K562 (cell line): Measurements from ENCODE around the gene EID2. TPM values are rescaled to one million over a fixed set of nuclear protein-coding genes. Genes with fewer than 3 reads are reported as not detected.

Source experiments
- ATAC-seq: fragments of 200-7000 bp; cut with Tn5 transposase; 3 replicates; pipeline ENCODE4 v1.9.1; 2020; ENCODE audit warnings: moderate library complexity
- BruUV-seq: library from RNA; stranded (reverse); fragments of 400-500 nt; replicated peaks from 2 replicates; lab custom pipeline; 2021; lab: Mats Ljungman, UMichigan
- CTCF ChIA-PET: fragments of 300-600 bp; formaldehyde crosslinking; extraction: SDS; loops from one replicate; lab custom pipeline; 2021; ENCODE audit warnings: low intra/inter-chr PET ratio; lab: Yijun Ruan, JAX
- POLR2A ChIA-PET: fragments of 300-600, 350-650 bp; sonication (Branson Sonifier 250); formaldehyde crosslinking; extraction: SDS; loops from one replicate; lab custom pipeline; 2021; ENCODE audit warnings: antibody characterized with exemption, inconsistent platforms; lab: Yijun Ruan, JAX
- DNase-seq, 4 experiments: peaks; one replicate each; pipeline versions ENCODE4 v3.0.0 to v3.0.0-alpha.2; 2011 to 2018; ENCODE audit warnings: low spot score in 3 of 4, mixed read lengths in 3 of 4; ENCODE audit errors: extremely low read depth in 1 of 4
- FAIRE-seq: peaks from 2 replicates; lab custom pipeline; 2011; peaks lifted over from hg19 to GRCh38; lab: Jason Lieb, UNC
- H2AFZ ChIP-seq: 2 replicates; pipeline ENCODE4 v1.6.0; 2011; ENCODE audit warnings: low read depth, low read length, control low read depth, inconsistent platforms
- H3K27ac ChIP-seq: fragments of 200-600 bp; 3 replicates; pipeline ENCODE4 v1.8.0; 2011; ENCODE audit warnings: low read depth, mild to moderate bottlenecking, control low read depth, inconsistent platforms, low read length, moderate library complexity, mixed read lengths; ENCODE audit errors: extremely low read depth
- H3K27me3 ChIP-seq, 2 experiments: fragments of 300-600 bp in 1 of 2; 2 replicates in 1 of 2; 3 replicates in 1 of 2; pipeline versions ENCODE4 v1.6.0 to v1.8.0; 2011; ENCODE audit warnings: inconsistent platforms in 2 of 2, low read length in 2 of 2, mild to moderate bottlenecking in 1 of 2, mixed read lengths in 1 of 2, moderate library complexity in 1 of 2; ENCODE audit not compliant: control insufficient read depth in 2 of 2, insufficient read depth in 2 of 2
- H3K36me3 ChIP-seq: fragments of 300-600 bp; 3 replicates; pipeline ENCODE4 v1.8.0; 2011; ENCODE audit warnings: mild to moderate bottlenecking, low read length, inconsistent platforms; ENCODE audit not compliant: control insufficient read depth, insufficient read depth
- H3K4me1 ChIP-seq, 2 experiments: fragments of 200-600 bp in 1 of 2; replicated peaks in 1 of 2; 2 replicates in 1 of 2; 3 replicates in 1 of 2; pipeline versions ENCODE4 v1.5.1 to v1.8.0; 2011; ENCODE audit warnings: inconsistent platforms in 2 of 2, low read length in 2 of 2, mild to moderate bottlenecking in 1 of 2, mixed read lengths in 1 of 2, moderate library complexity in 1 of 2; ENCODE audit not compliant: control insufficient read depth in 2 of 2, insufficient read depth in 2 of 2
- H3K4me2 ChIP-seq: 2 replicates; pipeline ENCODE4 v1.6.1; 2011; ENCODE audit warnings: low read length, control low read depth, inconsistent platforms, mixed read lengths; ENCODE audit not compliant: insufficient read depth
- H3K4me3 ChIP-seq: fragments of 200-600 bp; sonication (generic), shearing (Covaris generic); 2 replicates; pipeline ENCODE4 v1.5.1; 2016; ENCODE audit warnings: control low read depth, inconsistent platforms
- H3K79me2 ChIP-seq: fragments of 200-600 bp; 3 replicates; pipeline ENCODE4 v1.8.0; 2011; ENCODE audit warnings: low read length, inconsistent platforms; ENCODE audit not compliant: control insufficient read depth, insufficient read depth
- H3K9ac ChIP-seq, 2 experiments: 2 replicates each; pipeline versions ENCODE4 v1.6.0 to v1.6.1; 2011; ENCODE audit warnings: low read depth in 2 of 2, low read length in 2 of 2, control low read depth in 1 of 2, inconsistent platforms in 1 of 2, mild to moderate bottlenecking in 1 of 2, mixed read lengths in 1 of 2; ENCODE audit not compliant: insufficient read depth in 1 of 2
- H3K9me1 ChIP-seq: one replicate; pipeline ENCODE4 v1.6.0; 2011; ENCODE audit warnings: inconsistent platforms, mild to moderate bottlenecking, low read length, moderate library complexity; ENCODE audit not compliant: control insufficient read depth, insufficient read depth
- H3K9me3 ChIP-seq: replicated peaks from 2 replicates; pipeline ENCODE4 v1.5.1; 2011; ENCODE audit warnings: low read depth, low read length, inconsistent platforms; ENCODE audit not compliant: control insufficient read depth, insufficient read depth
- H4K20me1 ChIP-seq: replicated peaks from 2 replicates; pipeline ENCODE4 v1.6.1; 2011; ENCODE audit warnings: low read length, inconsistent platforms, mixed read lengths; ENCODE audit not compliant: control insufficient read depth, insufficient read depth
- CBFA2T2 ChIP-seq: fragments of 450-650 bp; conservative IDR thresholded peaks from 2 replicates; pipeline ENCODE4 v1.6.1; 2017; ENCODE audit warnings: mild to moderate bottlenecking
- MGA ChIP-seq: fragments of 450-650 bp; IDR thresholded peaks from 2 replicates; pipeline ENCODE4 v1.6.1; 2016; ENCODE audit warnings: mild to moderate bottlenecking, moderate library complexity
- PCBP1 ChIP-seq: fragments of 200-400 bp; formaldehyde crosslinking; IDR thresholded peaks from 2 replicates; pipeline ENCODE4 v1.6.1; 2018; ENCODE audit warnings: mild to moderate bottlenecking, low read depth, low read length; ENCODE audit not compliant: poor library complexity, severe bottlenecking
- PTBP1 ChIP-seq: fragments of 200-400 bp; formaldehyde crosslinking; IDR thresholded peaks from 2 replicates; pipeline ENCODE4 v1.6.1; 2017; ENCODE audit warnings: low read depth, low read length
- TSHZ1 ChIP-seq: fragments of 250-450 bp; sonication (Bioruptor Pico); IDR thresholded peaks from 2 replicates; pipeline ENCODE4 v1.4.0; 2020; ENCODE audit warnings: mild to moderate bottlenecking, moderate library complexity
- ZNF184 ChIP-seq: sonication (generic); formaldehyde crosslinking; IDR thresholded peaks from 2 replicates; pipeline ENCODE4 v1.5.0; 2020; ENCODE audit warnings: missing genetic modification reagents
- WGBS: fragments of 100-300 bp; shearing (Covaris generic); methylation state at CpG from one replicate; pipeline ENCODE4 v1.1.6; 2016; ENCODE audit warnings: low coverage, mixed read lengths; ENCODE audit not compliant: insufficient coverage; ENCODE audit errors: missing lambda C conversion rate; 5-methylcytosine and 5-hydroxymethylcytosine counted together
- in situ Hi-C: fragments of 300-500 bp; cut with MboI; formaldehyde crosslinking; loops from 4 replicates; pipeline ENCODE4 v1.15.0; 2018; ENCODE audit warnings: inconsistent platforms, mixed read lengths
- intact Hi-C: fragments of 100-400 bp; cut with micrococcal nuclease; formaldehyde crosslinking; loops from 2 replicates; pipeline ENCODE4 v1.14.2; 2022
- polyA plus RNA-seq, 8 experiments: library from polyadenylated mRNA; depleted of rRNA in 4 of 8; stranded (reverse) in 5 of 8; unstranded in 3 of 8; fragments of >200 nt; fragmentation: Nextera tagmentation in 2 of 8; fragmentation: Illumina TruSeq in 1 of 8; extraction: Ambion mirVana in 2 of 8; extraction: Trizol in 1 of 8; gene quantifications; 2 replicates each; pipeline versions ENCODE4 v1.2.1 to v1.2.3, GENCODE V29; 2011 to 2014; ENCODE audit warnings: inconsistent platforms in 1 of 8, missing spikeins in 1 of 8
- total RNA-seq, 7 experiments: library from RNA; depleted of rRNA in 6 of 7; stranded (reverse); fragments of >200 nt in 6 of 7; fragmentation: Illumina TruSeq in 2 of 7; extraction: Trizol in 2 of 7; gene quantifications; 2 replicates each; pipeline versions ENCODE4 v1.2.1 to v1.2.3, GENCODE V29; 2011 to 2021; ENCODE audit warnings: low replicate concordance in 1 of 7

The EID2 gene
- total and polyA plus RNA-seq, 9 of the 15 experiments (the other 6 are each of a cell fraction or from before 2014, with no cell fraction given) = 2.5 to 18.5 (median 11.3) TPM

GRCh38 chr19:39499932-39500331 lies 40.0 kb downstream of the EID2 start:
- H3K9me1 ChIP-seq = no peaks in the 10 kb centered on the region
- DNase-seq (no peak), FAIRE-seq (no peak), ATAC-seq (no peak)
- H3K4me2 ChIP-seq = no peak overlapping the region
- POLR2A ChIA-PET = interaction anchor here (0.6 to 0.9 kb wide), 3 partner anchors 14 to 529 kb away, joined by 3 to 4 read pairs (median 3); partner anchors contain the start of gene RPS16
- H3K79me2 ChIP-seq = no peaks in the 10 kb centered on the region
- H3K9me3 ChIP-seq = no peaks in the 10 kb centered on the region
- no TSS peak for BruUV-seq
- peaks cover 10 to 29% of the 10 kb centered on the region in 2 experiments; a peak in 4 of 5 replicates for H3K4me1 ChIP-seq
- intact Hi-C loops (loop anchor here (2.0 to 5.0 kb wide), 2 partner anchors 19 to 172 kb away; partner anchors contain the start of gene TIMM50), in situ Hi-C loops (no loop called here)
- H4K20me1 ChIP-seq = no peaks in the 10 kb centered on the region
- no peak overlapping the region for H3K9ac ChIP-seq
- H3K27ac ChIP-seq = no peak overlapping the region
- WGBS = 44% methylated on average over 6 of the region's 8 CpGs
- no peak overlapping the region for H3K4me3 ChIP-seq
- H2AFZ ChIP-seq = no peak overlapping the region
- H3K36me3 ChIP-seq = no peaks in the 10 kb centered on the region
- CTCF ChIA-PET = interaction anchor here (1.1 kb wide), 1 partner anchor 47 kb away, joined by 3 read pairs; no protein-coding TSS in a partner anchor
- H3K27me3 ChIP-seq = no peaks in the 10 kb centered on the region
- TF ChIP-seq PTBP1 = no peak
- TF ChIP-seq ZNF184 (CRISPR knock-in tag) = no peak
- no peak for TF ChIP-seq PCBP1
- no peak for TF ChIP-seq CBFA2T2
- no peak for TF ChIP-seq MGA
- TF ChIP-seq TSHZ1 (CRISPR knock-in tag) = no peak
